ENCODE measurements around the gene UBE2QL1. TPM values are rescaled to one million over a fixed set of nuclear protein-coding genes. Genes with fewer than 3 reads are reported as not detected.

UBE2QL1 gene
- total RNA-seq, 1 donor from 2014 or later, result 2.5 TPM

GRCh38 chr5:6469836-6470235 is 21.2 kb downstream of the UBE2QL1 start:
- intact Hi-C loops (cut with DNase I), result no loop called here

GRCh38 chr5:6470672-6471071 is 22.0 kb downstream of the UBE2QL1 start:
- intact Hi-C loops (cut with DNase I), result no loop called here
- H3K4me3 ChIP-seq, result no peak overlapping the region
- H3K27ac ChIP-seq, result no peak overlapping the region
- H3K27me3 ChIP-seq, result no peaks in the 10 kb centered on the region
- TF ChIP-seq CTCF (IDR thresholded peaks at IDR 0.05) (no peak), POLR2A (IDR thresholded peaks at IDR 0.05) (no peak), POLR2AphosphoS5 (IDR thresholded peaks at IDR 0.05; ENCODE audit: insufficient read depth in 1 of 2, low read depth in 1 of 2) (no peak)
- DNase-seq (ENCODE audit: extremely low spot score in 2 of 2), result no peak
- no peaks in the 10 kb centered on the region for H3K9me3 ChIP-seq
- H3K36me3 ChIP-seq, result no peaks in the 10 kb centered on the region
- no peaks in the 10 kb centered on the region for H3K4me1 ChIP-seq

More at GRCh38 chr5:6469836-6470235, 21.2 kb downstream of the UBE2QL1 start:
- no peak overlapping the region for H3K4me3 ChIP-seq
- H3K9me3 ChIP-seq, result no peaks in the 10 kb centered on the region
- DNase-seq (ENCODE audit: extremely low spot score in 2 of 2), result no peak
- H3K4me1 ChIP-seq, result no peaks in the 10 kb centered on the region
- H3K27ac ChIP-seq, result no peak overlapping the region
- no peaks in the 10 kb centered on the region for H3K36me3 ChIP-seq
- TF ChIP-seq POLR2A (IDR thresholded peaks at IDR 0.05) (no peak), CTCF (IDR thresholded peaks at IDR 0.05) (no peak), POLR2AphosphoS5 (IDR thresholded peaks at IDR 0.05; ENCODE audit: insufficient read depth in 1 of 2, low read depth in 1 of 2) (no peak)
- H3K27me3 ChIP-seq, result no peaks in the 10 kb centered on the region

GRCh38 chr5:6471252-6471651 is 22.6 kb downstream of the UBE2QL1 start:
- Histone ChIP-seq H3K27me3 (no peaks in the 10 kb centered on the region), H3K9me3 (no peaks in the 10 kb centered on the region), H3K4me1 (no peaks in the 10 kb centered on the region), H3K36me3 (no peaks in the 10 kb centered on the region), H3K4me3 (no peak overlapping the region), H3K27ac (no peak overlapping the region)
- DNase-seq (ENCODE audit: extremely low spot score in 2 of 2), result no peak
- TF ChIP-seq POLR2A (IDR thresholded peaks at IDR 0.05) (no peak), POLR2AphosphoS5 (IDR thresholded peaks at IDR 0.05; ENCODE audit: insufficient read depth in 1 of 2, low read depth in 1 of 2) (no peak), CTCF (IDR thresholded peaks at IDR 0.05) (no peak)
- intact Hi-C loops (cut with DNase I), result no loop called here

- Histone ChIP-seq H3K27me3 (no peaks in the 10 kb centered on the region), H3K4me3 (no peak overlapping the region), H3K27ac (no peak overlapping the region), H3K4me1 (no peaks in the 10 kb centered on the region), H3K36me3 (no peaks in the 10 kb centered on the region), H3K9me3 (no peaks in the 10 kb centered on the region)
- DNase-seq (ENCODE audit: extremely low spot score in 2 of 2), result no peak
- TF ChIP-seq POLR2A (IDR thresholded peaks at IDR 0.05) (no peak), CTCF (IDR thresholded peaks at IDR 0.05) (no peak), POLR2AphosphoS5 (IDR thresholded peaks at IDR 0.05; ENCODE audit: insufficient read depth in 1 of 2, low read depth in 1 of 2) (no peak)
- intact Hi-C loops (cut with DNase I), result no loop called here
These were observed 24.1 kb downstream of the UBE2QL1 start for GRCh38 chr5:6472792-6473191.

- DNase-seq (ENCODE audit: extremely low spot score in 2 of 2), result no peak
- H3K4me1 ChIP-seq, result no peaks in the 10 kb centered on the region
- no peak for TF ChIP-seq POLR2AphosphoS5 (IDR thresholded peaks at IDR 0.05; ENCODE audit: insufficient read depth in 1 of 2, low read depth in 1 of 2)
- no peak for TF ChIP-seq CTCF (IDR thresholded peaks at IDR 0.05)
- TF ChIP-seq POLR2A (IDR thresholded peaks at IDR 0.05), result no peak
- no peak overlapping the region for H3K27ac ChIP-seq
- no peak overlapping the region for H3K4me3 ChIP-seq
- intact Hi-C loops (cut with DNase I), result no loop called here
- H3K36me3 ChIP-seq, result no peaks in the 10 kb centered on the region
- H3K9me3 ChIP-seq, result no peaks in the 10 kb centered on the region
- H3K27me3 ChIP-seq, result no peaks in the 10 kb centered on the region
These were observed 24.6 kb downstream of the UBE2QL1 start for GRCh38 chr5:6473284-6473683.
